HepG2 (cell line): Measurements from ENCODE around the gene SDR39U1. TPM values are rescaled to one million over a fixed set of nuclear protein-coding genes. Genes with fewer than 3 reads are reported as not detected.
"Not testable (repeated sequence)": the region's sequence is repeated elsewhere in the genome, so short reads cannot be mapped to it uniquely, and the experiment has no call there.

Experiments used
- ATAC-seq: fragments of 200-7000 bp; cut with Tn5 transposase; 3 replicates; pipeline ENCODE4 v1.9.1; 2020; ENCODE audit warnings: mild to moderate bottlenecking, moderate library complexity
- BruUV-seq: library from RNA; stranded (reverse); fragments of 400-500 nt; replicated peaks from 2 replicates; lab custom pipeline; 2021; lab: Mats Ljungman, UMichigan
- CTCF ChIA-PET: fragments of 300-600 bp; formaldehyde crosslinking; extraction: SDS; loops from one replicate; lab custom pipeline; 2021; ENCODE audit warnings: low total read pairs, inconsistent platforms, low intra/inter-chr PET ratio; lab: Yijun Ruan, JAX
- POLR2A ChIA-PET: fragments of 350-600 bp; sonication (Branson Sonifier 250); formaldehyde crosslinking; loops from one replicate; lab custom pipeline; 2020; ENCODE audit warnings: antibody characterized with exemption, inconsistent platforms; lab: Yijun Ruan, JAX
- DNase-seq: peaks from one replicate; pipeline ENCODE4 v3.0.0-alpha.2; 2015; ENCODE audit warnings: low spot score
- FAIRE-seq: peaks from 3 replicates; lab custom pipeline; 2011; peaks lifted over from hg19 to GRCh38; lab: Jason Lieb, UNC
- H2AFZ ChIP-seq: one replicate; pipeline ENCODE4 v1.6.1; 2011; ENCODE audit warnings: low read length, inconsistent platforms
- H3K27ac ChIP-seq: fragments of 300-600 bp; 3 replicates; pipeline ENCODE4 v1.8.0; 2011; ENCODE audit warnings: mixed run types, mild to moderate bottlenecking, mixed read lengths, low read length, inconsistent platforms; ENCODE audit not compliant: insufficient read depth; ENCODE audit errors: extremely low read length
- H3K27me3 ChIP-seq, 2 experiments: fragments of 200-600 bp in 1 of 2; 2 replicates in 1 of 2; 3 replicates in 1 of 2; pipeline versions ENCODE4 v1.6.0 to v1.8.0; 2011; ENCODE audit warnings: low read length in 2 of 2, mild to moderate bottlenecking in 2 of 2, moderate library complexity in 2 of 2, inconsistent platforms in 1 of 2; ENCODE audit not compliant: insufficient read depth in 2 of 2, control insufficient read depth in 1 of 2
- H3K36me3 ChIP-seq, 2 experiments: fragments of 200-600 bp in 1 of 2; replicated peaks in 1 of 2; 2 replicates in 1 of 2; 3 replicates in 1 of 2; pipeline versions ENCODE4 v1.5.1 to v1.8.0; 2011; ENCODE audit warnings: low read length in 2 of 2, inconsistent platforms in 1 of 2; ENCODE audit not compliant: insufficient read depth in 2 of 2, control insufficient read depth in 1 of 2
- H3K4me1 ChIP-seq: 2 replicates; pipeline ENCODE4 v1.5.1; 2012; ENCODE audit warnings: low read length, inconsistent platforms; ENCODE audit not compliant: insufficient read depth
- H3K4me2 ChIP-seq: 2 replicates; pipeline ENCODE4 v1.6.0; 2011; ENCODE audit warnings: low read depth, low read length, inconsistent platforms
- H3K4me3 ChIP-seq, 3 experiments: fragments of 200-600 bp in 1 of 3; sonication (generic), shearing (Covaris generic) in 1 of 3; replicated peaks in 1 of 3; 2 replicates each; pipeline ENCODE4 v1.5.1; 2011 to 2016; ENCODE audit warnings: low read length in 3 of 3, inconsistent platforms in 2 of 3, low read depth in 2 of 3, mild to moderate bottlenecking in 2 of 3, control low read depth in 1 of 3, mixed read lengths in 1 of 3; ENCODE audit not compliant: insufficient read depth in 1 of 3
- H3K79me2 ChIP-seq: one replicate; pipeline ENCODE4 v1.6.1; 2011; ENCODE audit warnings: low read length, inconsistent platforms; ENCODE audit not compliant: insufficient read depth
- H3K9ac ChIP-seq: 2 replicates; pipeline ENCODE4 v1.6.0; 2011; ENCODE audit warnings: mild to moderate bottlenecking, low read depth, low read length, inconsistent platforms; ENCODE audit not compliant: insufficient read depth
- H3K9me3 ChIP-seq: 2 replicates; pipeline ENCODE4 v1.5.1; 2012; ENCODE audit warnings: mild to moderate bottlenecking, low read length
- H4K20me1 ChIP-seq: 2 replicates; pipeline ENCODE4 v1.6.0; 2011; ENCODE audit warnings: inconsistent platforms, mild to moderate bottlenecking, low read length, moderate library complexity; ENCODE audit not compliant: insufficient read depth
- IRX3 ChIP-seq: sonication (generic); formaldehyde crosslinking; IDR thresholded peaks from 2 replicates; pipeline ENCODE4 v1.8.1; 2023; ENCODE audit warnings: mild to moderate bottlenecking, low read depth, missing genetic modification reagents, borderline replicate concordance
- MAZ ChIP-seq, 2 experiments: sonication (generic) in 1 of 2; formaldehyde crosslinking in 1 of 2; IDR thresholded peaks; 2 replicates each; pipeline versions ENCODE4 v1.5.0 to v1.6.1; 2012 to 2020; ENCODE audit warnings: low read depth in 2 of 2, mild to moderate bottlenecking in 2 of 2, borderline replicate concordance in 1 of 2, improper control_type of control experiment in 1 of 2, low read length in 1 of 2, missing genetic modification reagents in 1 of 2, moderate library complexity in 1 of 2
- NFKB2 ChIP-seq: sonication (generic); formaldehyde crosslinking; IDR thresholded peaks from 2 replicates; pipeline ENCODE4 v1.4.0; 2020; ENCODE audit warnings: missing genetic modification reagents, borderline replicate concordance
- PRPF4 ChIP-seq: fragments of 200-400 bp; formaldehyde crosslinking; IDR thresholded peaks from 2 replicates; pipeline ENCODE4 v1.6.1; 2016; ENCODE audit warnings: low read length, low read depth; ENCODE audit not compliant: poor library complexity, severe bottlenecking
- U2AF1 ChIP-seq: fragments of 200-400 bp; formaldehyde crosslinking; optimal IDR thresholded peaks from 2 replicates; pipeline ENCODE3; 2017; ENCODE audit warnings: mild to moderate bottlenecking, low read depth, low read length
- ZMYM3 ChIP-seq: sonication (generic); formaldehyde crosslinking; IDR thresholded peaks from 2 replicates; pipeline ENCODE4 v1.5.1; 2020; ENCODE audit warnings: mild to moderate bottlenecking, missing genetic modification reagents
- ZNF674 ChIP-seq: sonication (generic); formaldehyde crosslinking; IDR thresholded peaks from 2 replicates; pipeline ENCODE4 v1.5.0; 2020; ENCODE audit warnings: low read depth, mild to moderate bottlenecking, missing genetic modification reagents
- ZNF772 ChIP-seq: sonication (generic); formaldehyde crosslinking; IDR thresholded peaks from 2 replicates; pipeline ENCODE4 v1.5.0; 2020; ENCODE audit warnings: mild to moderate bottlenecking, missing genetic modification reagents
- WGBS: methylation state at CpG from one replicate; pipeline ENCODE4 v1.1.6; 2017; ENCODE audit warnings: low lambda C conversion rate; 5-methylcytosine and 5-hydroxymethylcytosine counted together
- in situ Hi-C: cut with HindIII; loops from 2 replicates; pipeline ENCODE4 v1.10.0; 2017; ENCODE audit warnings: low pct_unique_long_range_greater_than_20kb; ENCODE audit not compliant: extremely low pct_ligation_motif_present
- intact Hi-C: fragments of 100-400 bp; cut with micrococcal nuclease; formaldehyde crosslinking; loops from one replicate; pipeline ENCODE4 v1.10.0; 2022; ENCODE audit not compliant: unreplicated experiment
- polyA plus RNA-seq, 8 experiments: library from polyadenylated mRNA; depleted of rRNA in 3 of 8; stranded (reverse) in 7 of 8; unstranded in 1 of 8; fragments of >200 nt; fragmentation: Illumina TruSeq in 4 of 8; extraction: Trizol in 4 of 8; gene quantifications; 2 replicates each; pipeline versions ENCODE4 v1.2.1 to v1.2.3, GENCODE V29; 2011 to 2016; ENCODE audit warnings: low read depth in 4 of 8, missing spikeins in 1 of 8, mixed read lengths in 1 of 8; ENCODE audit not compliant: insufficient read depth in 1 of 8
- total RNA-seq, 5 experiments: library from RNA; depleted of rRNA; stranded (reverse); fragments of >200 nt; fragmentation: Illumina TruSeq; extraction: Trizol; gene quantifications; 2 replicates each; pipeline ENCODE4 v1.2.3, GENCODE V29; 2016; ENCODE audit warnings: low read depth in 1 of 5
- TF ChIP-seq, protein P1 (sequence below), 2 experiments: sonication (generic) in 1 of 2; formaldehyde crosslinking in 1 of 2; IDR thresholded peaks; 2 replicates each; pipeline versions ENCODE4 v1.4.0 to v1.6.1; 2018 to 2020; ENCODE audit warnings: missing genetic modification reagents in 2 of 2, borderline replicate concordance in 1 of 2, low read depth in 1 of 2, mild to moderate bottlenecking in 1 of 2, missing biosample characterization in 1 of 2
- TF ChIP-seq, protein P2 (sequence below): sonication (generic); formaldehyde crosslinking; IDR thresholded peaks from 2 replicates; pipeline ENCODE4 v1.4.0; 2020; ENCODE audit warnings: missing genetic modification reagents
- TF ChIP-seq, protein P3 (sequence below): sonication (generic); formaldehyde crosslinking; IDR thresholded peaks from 2 replicates; pipeline ENCODE4 v1.4.0; 2020; ENCODE audit warnings: missing genetic modification reagents

Gene SDR39U1
- total and polyA plus RNA-seq, 2 of the 13 experiments (the other 11 are each of a cell fraction or from before 2014, with no cell fraction given), result 34.4 to 129 TPM

DNA sequence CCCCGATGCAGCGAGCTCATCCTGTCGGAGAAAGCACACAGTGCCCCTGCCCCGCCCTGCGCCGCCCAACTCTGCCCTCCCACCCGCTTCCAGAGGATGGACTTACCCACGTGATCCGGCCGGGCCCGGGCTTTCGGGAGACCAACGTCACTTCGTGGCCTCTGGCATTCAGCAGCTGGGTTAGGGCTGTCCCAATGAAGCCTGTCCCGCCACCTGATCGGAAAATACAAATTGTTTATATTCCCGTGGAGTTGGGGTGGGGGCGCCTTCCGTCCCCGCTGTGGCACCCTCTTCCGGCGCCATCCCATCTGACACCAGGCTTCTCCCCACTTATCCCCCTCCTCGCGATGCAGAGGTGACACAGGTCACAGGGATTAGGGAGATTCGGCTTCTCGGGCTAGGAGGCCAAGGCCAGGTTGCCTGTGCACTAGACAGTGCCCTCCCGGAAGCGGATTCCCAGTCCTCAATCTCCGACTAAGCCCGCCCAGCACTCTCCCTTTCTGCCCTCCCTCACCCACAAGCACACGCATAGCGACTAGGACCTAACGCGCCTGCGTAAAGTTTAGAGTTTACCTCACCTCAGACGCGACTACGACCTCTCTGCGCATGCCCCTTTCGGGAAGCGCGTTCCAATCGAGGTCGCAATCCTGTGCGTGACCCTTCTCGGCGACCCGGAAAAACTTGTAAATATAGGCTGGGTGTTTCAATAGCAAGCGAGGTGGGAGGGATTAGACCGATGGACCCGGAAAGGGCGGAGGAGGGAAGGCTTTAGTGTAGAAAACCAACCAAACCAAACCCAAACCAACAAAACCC, at the start of gene SDR39U1 (continued):
- TF ChIP-seq, protein P1, sequence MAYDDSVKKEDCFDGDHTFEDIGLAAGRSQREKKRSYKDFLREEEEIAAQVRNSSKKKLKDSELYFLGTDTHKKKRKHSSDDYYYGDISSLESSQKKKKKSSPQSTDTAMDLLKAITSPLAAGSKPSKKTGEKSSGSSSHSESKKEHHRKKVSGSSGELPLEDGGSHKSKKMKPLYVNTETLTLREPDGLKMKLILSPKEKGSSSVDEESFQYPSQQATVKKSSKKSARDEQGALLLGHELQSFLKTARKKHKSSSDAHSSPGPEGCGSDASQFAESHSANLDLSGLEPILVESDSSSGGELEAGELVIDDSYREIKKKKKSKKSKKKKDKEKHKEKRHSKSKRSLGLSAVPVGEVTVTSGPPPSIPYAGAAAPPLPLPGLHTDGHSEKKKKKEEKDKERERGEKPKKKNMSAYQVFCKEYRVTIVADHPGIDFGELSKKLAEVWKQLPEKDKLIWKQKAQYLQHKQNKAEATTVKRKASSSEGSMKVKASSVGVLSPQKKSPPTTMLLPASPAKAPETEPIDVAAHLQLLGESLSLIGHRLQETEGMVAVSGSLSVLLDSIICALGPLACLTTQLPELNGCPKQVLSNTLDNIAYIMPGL (CRISPR knock-in tag; IDR thresholded peaks at IDR 0.05; ENCODE audit: borderline replicate concordance in 1 of 2, low read depth in 1 of 2), result peak; percentile 82 to 94
- peak; percentile 98 for TF ChIP-seq U2AF1
- TF ChIP-seq, protein P2, sequence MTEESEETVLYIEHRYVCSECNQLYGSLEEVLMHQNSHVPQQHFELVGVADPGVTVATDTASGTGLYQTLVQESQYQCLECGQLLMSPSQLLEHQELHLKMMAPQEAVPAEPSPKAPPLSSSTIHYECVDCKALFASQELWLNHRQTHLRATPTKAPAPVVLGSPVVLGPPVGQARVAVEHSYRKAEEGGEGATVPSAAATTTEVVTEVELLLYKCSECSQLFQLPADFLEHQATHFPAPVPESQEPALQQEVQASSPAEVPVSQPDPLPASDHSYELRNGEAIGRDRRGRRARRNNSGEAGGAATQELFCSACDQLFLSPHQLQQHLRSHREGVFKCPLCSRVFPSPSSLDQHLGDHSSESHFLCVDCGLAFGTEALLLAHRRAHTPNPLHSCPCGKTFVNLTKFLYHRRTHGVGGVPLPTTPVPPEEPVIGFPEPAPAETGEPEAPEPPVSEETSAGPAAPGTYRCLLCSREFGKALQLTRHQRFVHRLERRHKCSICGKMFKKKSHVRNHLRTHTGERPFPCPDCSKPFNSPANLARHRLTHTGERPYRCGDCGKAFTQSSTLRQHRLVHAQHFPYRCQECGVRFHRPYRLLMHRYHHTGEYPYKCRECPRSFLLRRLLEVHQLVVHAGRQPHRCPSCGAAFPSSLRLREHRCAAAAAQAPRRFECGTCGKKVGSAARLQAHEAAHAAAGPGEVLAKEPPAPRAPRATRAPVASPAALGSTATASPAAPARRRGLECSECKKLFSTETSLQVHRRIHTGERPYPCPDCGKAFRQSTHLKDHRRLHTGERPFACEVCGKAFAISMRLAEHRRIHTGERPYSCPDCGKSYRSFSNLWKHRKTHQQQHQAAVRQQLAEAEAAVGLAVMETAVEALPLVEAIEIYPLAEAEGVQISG, result peak; percentile 94

DNA sequence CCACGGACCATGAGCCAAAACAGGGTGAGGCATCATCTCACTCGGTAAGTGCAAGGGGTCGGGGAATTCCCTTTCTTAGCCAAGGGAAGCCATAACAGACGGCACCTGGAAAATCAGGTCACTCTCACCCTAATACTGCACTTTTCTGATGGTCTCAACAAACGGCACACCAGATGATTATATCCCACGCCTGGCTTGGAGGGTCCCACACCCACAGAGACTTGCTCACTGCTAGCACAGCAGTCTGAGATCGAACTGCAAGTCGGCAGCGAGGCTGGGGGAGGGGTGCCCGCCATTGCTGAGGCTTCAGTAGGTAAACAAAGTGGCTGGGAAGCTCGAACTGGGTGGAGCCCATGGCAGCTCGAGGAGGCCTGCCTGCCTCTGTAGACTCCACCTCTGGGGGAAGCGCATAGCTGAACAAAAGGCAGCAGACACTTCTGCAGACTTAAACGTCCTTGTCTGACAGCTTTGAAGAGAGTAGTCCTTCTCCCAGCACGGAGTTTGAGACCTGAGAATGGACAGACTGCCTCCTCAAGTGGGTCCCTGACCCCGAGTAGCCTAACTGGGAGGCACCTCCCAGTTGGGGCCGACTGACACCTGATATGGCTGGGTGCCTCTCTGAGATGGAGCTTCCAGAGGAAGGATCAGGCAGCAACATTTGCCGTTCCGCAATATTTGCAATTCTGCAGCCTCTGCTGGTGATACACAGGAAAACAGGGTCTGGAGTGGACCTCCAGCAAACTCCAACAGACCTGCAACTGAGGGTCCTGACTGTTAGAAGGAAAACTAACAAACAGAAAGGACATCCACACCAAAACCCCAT, 49.2 kb upstream of the SDR39U1 start:
- H3K4me1 ChIP-seq, result peaks cover 14% of the 10 kb centered on the region
- POLR2A ChIA-PET, result interaction anchor here (1.1 to 2.1 kb wide), 3 partner anchors 9 to 62 kb away, joined by 3 to 17 read pairs (median 4); partner anchors contain the start of genes CBLN3, KHNYN and SDR39U1
- CTCF ChIA-PET; BruUV-seq; H4K20me1 ChIP-seq; H3K79me2 ChIP-seq; H3K27ac ChIP-seq; H3K36me3 ChIP-seq; H3K27me3 ChIP-seq; FAIRE-seq; H3K9me3 ChIP-seq; in situ Hi-C loops; intact Hi-C loops; TF ChIP-seq MAZ (IDR thresholded peaks at IDR 0.05; ENCODE audit: borderline replicate concordance, low read depth, low read length): not testable (repeated sequence)
- 7% methylated on average over 19 of the region's 19 CpGs for WGBS
- H3K9ac ChIP-seq, result peak overlapping the region; percentile 18; the same call in 1 of the 2 replicates
- H3K4me3 ChIP-seq, result peak overlapping the region; percentile 44 to 69 (median 48); a peak in 5 of 6 replicates
- peak overlapping the region; percentile 76 for H3K4me2 ChIP-seq
- H2AFZ ChIP-seq, result peak overlapping the region; percentile 10
- DNase-seq, result peak; percentile 45
- ATAC-seq, result peak; percentile 86
- TF ChIP-seq MAZ (CRISPR knock-in tag; IDR thresholded peaks at IDR 0.05; ENCODE audit: low read depth), result peak; percentile 76
- peak; percentile 50; the same call in 1 of the 2 replicates for TF ChIP-seq NFKB2 (CRISPR knock-in tag)
- TF ChIP-seq, protein P3, sequence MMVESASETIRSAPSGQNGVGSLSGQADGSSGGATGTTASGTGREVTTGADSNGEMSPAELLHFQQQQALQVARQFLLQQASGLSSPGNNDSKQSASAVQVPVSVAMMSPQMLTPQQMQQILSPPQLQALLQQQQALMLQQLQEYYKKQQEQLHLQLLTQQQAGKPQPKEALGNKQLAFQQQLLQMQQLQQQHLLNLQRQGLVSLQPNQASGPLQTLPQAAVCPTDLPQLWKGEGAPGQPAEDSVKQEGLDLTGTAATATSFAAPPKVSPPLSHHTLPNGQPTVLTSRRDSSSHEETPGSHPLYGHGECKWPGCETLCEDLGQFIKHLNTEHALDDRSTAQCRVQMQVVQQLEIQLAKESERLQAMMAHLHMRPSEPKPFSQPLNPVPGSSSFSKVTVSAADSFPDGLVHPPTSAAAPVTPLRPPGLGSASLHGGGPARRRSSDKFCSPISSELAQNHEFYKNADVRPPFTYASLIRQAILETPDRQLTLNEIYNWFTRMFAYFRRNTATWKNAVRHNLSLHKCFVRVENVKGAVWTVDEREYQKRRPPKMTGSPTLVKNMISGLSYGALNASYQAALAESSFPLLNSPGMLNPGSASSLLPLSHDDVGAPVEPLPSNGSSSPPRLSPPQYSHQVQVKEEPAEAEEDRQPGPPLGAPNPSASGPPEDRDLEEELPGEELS (CRISPR knock-in tag), result 0 out of 2 replicates have a peak, but pooled peaks have one; percentile 36
- TF ChIP-seq ZNF674 (CRISPR knock-in tag), result peak; percentile 82; the same call in 1 of the 2 replicates
- peak; percentile 51 for TF ChIP-seq PRPF4
- TF ChIP-seq ZMYM3 (CRISPR knock-in tag), result 0 out of 2 replicates have a peak, but pooled peaks have one; percentile 19
- 0 out of 2 replicates have a peak, but pooled peaks have one; percentile 47 for TF ChIP-seq IRX3
- peak; percentile 81 for TF ChIP-seq ZNF772 (CRISPR knock-in tag)
